Measurements from ENCODE around the gene GOLGA8J. TPM values are rescaled to one million over a fixed set of nuclear protein-coding genes. Genes with fewer than 3 reads are reported as not detected.
"Not testable (repeated sequence)": the region's sequence is repeated elsewhere in the genome, so short reads cannot be mapped to it uniquely, and the experiment has no call there.

GOLGA8J gene
- total and polyA plus RNA-seq, 2 donors = 0.05 TPM

- Histone ChIP-seq H3K36me3 (ENCODE audit: control insufficient read depth in 2 of 2, insufficient read depth in 2 of 2, low read length in 1 of 2) (no peaks in the 10 kb centered on the region), H3K27ac (ENCODE audit: low read depth in 1 of 2, low read length in 1 of 2) (no peak overlapping the region), H3K4me3 (ENCODE audit: low read length in 2 of 2) (no peak overlapping the region), H3K9me3 (ENCODE audit: control insufficient read depth in 2 of 2, insufficient read depth in 1 of 2, low read length in 1 of 2) (no peaks in the 10 kb centered on the region), H3K27me3 (ENCODE audit: control insufficient read depth in 2 of 2, insufficient read depth in 1 of 2, low read length in 1 of 2) (no peaks in the 10 kb centered on the region), H3K4me1 (ENCODE audit: control insufficient read depth in 2 of 2, insufficient read depth in 2 of 2, low read length in 2 of 2) (no peaks in the 10 kb centered on the region)
- WGBS = 98% methylated on average over 7 of the region's 7 CpGs
- no peak for DNase-seq (ENCODE audit: low read depth in 6 of 9, low spot score in 9 of 9)
Observed at GRCh38 chr15:30068326-30068725, 14.4 kb upstream of the GOLGA8J start.

- Histone ChIP-seq H3K4me3 (ENCODE audit: low read length in 2 of 2) (no peak overlapping the region), H3K27me3 (ENCODE audit: control insufficient read depth in 2 of 2, insufficient read depth in 1 of 2, low read length in 1 of 2) (no peaks in the 10 kb centered on the region), H3K36me3 (ENCODE audit: control insufficient read depth in 2 of 2, insufficient read depth in 2 of 2, low read length in 1 of 2) (no peaks in the 10 kb centered on the region), H3K9me3 (ENCODE audit: control insufficient read depth in 2 of 2, insufficient read depth in 1 of 2, low read length in 1 of 2) (no peaks in the 10 kb centered on the region), H3K4me1 (ENCODE audit: control insufficient read depth in 2 of 2, insufficient read depth in 2 of 2, low read length in 2 of 2) (no peaks in the 10 kb centered on the region), H3K27ac (ENCODE audit: low read depth in 1 of 2, low read length in 1 of 2) (no peak overlapping the region)
- 89% methylated on average over 7 of the region's 7 CpGs for WGBS
- no peak for DNase-seq (ENCODE audit: low read depth in 6 of 9, low spot score in 9 of 9)
Observed at GRCh38 chr15:30072630-30073029, 10.1 kb upstream of the GOLGA8J start.

GRCh38 chr15:30073915-30074314 is 8.8 kb upstream of the GOLGA8J start:
- no peaks in the 10 kb centered on the region for H3K4me1 ChIP-seq (ENCODE audit: control insufficient read depth in 2 of 2, insufficient read depth in 2 of 2, low read length in 2 of 2)
- no peak overlapping the region for H3K4me3 ChIP-seq (ENCODE audit: low read length in 2 of 2)
- no peaks in the 10 kb centered on the region for H3K27me3 ChIP-seq (ENCODE audit: control insufficient read depth in 2 of 2, insufficient read depth in 1 of 2, low read length in 1 of 2)
- 90% methylated on average over 4 of the region's 4 CpGs for WGBS
- DNase-seq (ENCODE audit: low read depth in 6 of 9, low spot score in 9 of 9) = no peak
- no peaks in the 10 kb centered on the region for H3K9me3 ChIP-seq (ENCODE audit: control insufficient read depth in 2 of 2, insufficient read depth in 1 of 2, low read length in 1 of 2)
- H3K27ac ChIP-seq (ENCODE audit: low read depth in 1 of 2, low read length in 1 of 2) = no peak overlapping the region
- no peaks in the 10 kb centered on the region for H3K36me3 ChIP-seq (ENCODE audit: control insufficient read depth in 2 of 2, insufficient read depth in 2 of 2, low read length in 1 of 2)

GRCh38 chr15:30080816-30081215 is 1.9 kb upstream of the GOLGA8J start:
- H3K4me3 ChIP-seq (ENCODE audit: low read length in 2 of 2); H3K27ac ChIP-seq (ENCODE audit: low read depth in 1 of 2, low read length in 1 of 2); H3K9me3 ChIP-seq (ENCODE audit: control insufficient read depth in 2 of 2, insufficient read depth in 1 of 2, low read length in 1 of 2); H3K4me1 ChIP-seq (ENCODE audit: control insufficient read depth in 2 of 2, insufficient read depth in 2 of 2, low read length in 2 of 2); H3K27me3 ChIP-seq (ENCODE audit: control insufficient read depth in 2 of 2, insufficient read depth in 1 of 2, low read length in 1 of 2); H3K36me3 ChIP-seq (ENCODE audit: control insufficient read depth in 2 of 2, insufficient read depth in 2 of 2, low read length in 1 of 2); DNase-seq (ENCODE audit: low read depth in 6 of 9, low spot score in 9 of 9): not testable (repeated sequence)
- 88% methylated on average over 5 of the region's 5 CpGs for WGBS

GRCh38 chr15:30097827-30098226 is 15.1 kb downstream of the GOLGA8J start:
- no CpG with 5 or more reads among the region's 8 CpGs for WGBS
- not testable (repeated sequence) for H3K4me1 ChIP-seq (ENCODE audit: control insufficient read depth in 2 of 2, insufficient read depth in 2 of 2, low read length in 2 of 2); DNase-seq (ENCODE audit: low read depth in 6 of 9, low spot score in 9 of 9); H3K27me3 ChIP-seq (ENCODE audit: control insufficient read depth in 2 of 2, insufficient read depth in 1 of 2, low read length in 1 of 2); H3K36me3 ChIP-seq (ENCODE audit: control insufficient read depth in 2 of 2, insufficient read depth in 2 of 2, low read length in 1 of 2); H3K27ac ChIP-seq (ENCODE audit: low read depth in 1 of 2, low read length in 1 of 2); H3K9me3 ChIP-seq (ENCODE audit: control insufficient read depth in 2 of 2, insufficient read depth in 1 of 2, low read length in 1 of 2); H3K4me3 ChIP-seq (ENCODE audit: low read length in 2 of 2)

GRCh38 chr15:30102890-30103289 is 20.1 kb downstream of the GOLGA8J start:
- not testable (repeated sequence) for H3K27ac ChIP-seq (ENCODE audit: low read depth in 1 of 2, low read length in 1 of 2); H3K4me1 ChIP-seq (ENCODE audit: control insufficient read depth in 2 of 2, insufficient read depth in 2 of 2, low read length in 2 of 2); DNase-seq (ENCODE audit: low read depth in 6 of 9, low spot score in 9 of 9); H3K36me3 ChIP-seq (ENCODE audit: control insufficient read depth in 2 of 2, insufficient read depth in 2 of 2, low read length in 1 of 2); H3K9me3 ChIP-seq (ENCODE audit: control insufficient read depth in 2 of 2, insufficient read depth in 1 of 2, low read length in 1 of 2); H3K4me3 ChIP-seq (ENCODE audit: low read length in 2 of 2); H3K27me3 ChIP-seq (ENCODE audit: control insufficient read depth in 2 of 2, insufficient read depth in 1 of 2, low read length in 1 of 2)
- WGBS = no CpG with 5 or more reads among the region's 12 CpGs

- not testable (repeated sequence) for H3K4me1 ChIP-seq (ENCODE audit: control insufficient read depth in 2 of 2, insufficient read depth in 2 of 2, low read length in 2 of 2); H3K36me3 ChIP-seq (ENCODE audit: control insufficient read depth in 2 of 2, insufficient read depth in 2 of 2, low read length in 1 of 2); DNase-seq (ENCODE audit: low read depth in 6 of 9, low spot score in 9 of 9); H3K27ac ChIP-seq (ENCODE audit: low read depth in 1 of 2, low read length in 1 of 2); H3K9me3 ChIP-seq (ENCODE audit: control insufficient read depth in 2 of 2, insufficient read depth in 1 of 2, low read length in 1 of 2); H3K27me3 ChIP-seq (ENCODE audit: control insufficient read depth in 2 of 2, insufficient read depth in 1 of 2, low read length in 1 of 2)
- peak overlapping the region in 1 of 2 donors; percentile 42 for H3K4me3 ChIP-seq (ENCODE audit: low read length in 2 of 2)
- WGBS = 2% methylated on average over 21 of the region's 42 CpGs
Observed at GRCh38 chr15:30103941-30104507, 21.3 kb downstream of the GOLGA8J start.

- H3K4me1 ChIP-seq (ENCODE audit: control insufficient read depth in 2 of 2, insufficient read depth in 2 of 2, low read length in 2 of 2); H3K36me3 ChIP-seq (ENCODE audit: control insufficient read depth in 2 of 2, insufficient read depth in 2 of 2, low read length in 1 of 2); DNase-seq (ENCODE audit: low read depth in 6 of 9, low spot score in 9 of 9); H3K9me3 ChIP-seq (ENCODE audit: control insufficient read depth in 2 of 2, insufficient read depth in 1 of 2, low read length in 1 of 2); H3K4me3 ChIP-seq (ENCODE audit: low read length in 2 of 2); H3K27me3 ChIP-seq (ENCODE audit: control insufficient read depth in 2 of 2, insufficient read depth in 1 of 2, low read length in 1 of 2); H3K27ac ChIP-seq (ENCODE audit: low read depth in 1 of 2, low read length in 1 of 2): not testable (repeated sequence)
- no CpG with 5 or more reads among the region's 4 CpGs for WGBS
Observed at GRCh38 chr15:30110591-30110990, 27.8 kb downstream of the GOLGA8J start.

- not testable (repeated sequence) for H3K4me1 ChIP-seq (ENCODE audit: control insufficient read depth in 2 of 2, insufficient read depth in 2 of 2, low read length in 2 of 2); H3K27ac ChIP-seq (ENCODE audit: low read depth in 1 of 2, low read length in 1 of 2); H3K27me3 ChIP-seq (ENCODE audit: control insufficient read depth in 2 of 2, insufficient read depth in 1 of 2, low read length in 1 of 2); H3K36me3 ChIP-seq (ENCODE audit: control insufficient read depth in 2 of 2, insufficient read depth in 2 of 2, low read length in 1 of 2); H3K9me3 ChIP-seq (ENCODE audit: control insufficient read depth in 2 of 2, insufficient read depth in 1 of 2, low read length in 1 of 2); H3K4me3 ChIP-seq (ENCODE audit: low read length in 2 of 2); DNase-seq (ENCODE audit: low read depth in 6 of 9, low spot score in 9 of 9)
- 12% methylated on average over 1 of the region's 2 CpGs for WGBS
Observed at GRCh38 chr15:30130066-30130465, 47.3 kb downstream of the GOLGA8J start.

GRCh38 chr15:30134751-30135150 is 52.0 kb downstream of the GOLGA8J start, which contains the start of gene GOLGA8T:
GOLGA8T (plus strand) TSS chr15:30135051; CDS start chr15:30135149, 98 bp downstream.
- H3K4me3 ChIP-seq (ENCODE audit: low read length in 2 of 2); H3K4me1 ChIP-seq (ENCODE audit: control insufficient read depth in 2 of 2, insufficient read depth in 2 of 2, low read length in 2 of 2); H3K27ac ChIP-seq (ENCODE audit: low read depth in 1 of 2, low read length in 1 of 2); DNase-seq (ENCODE audit: low read depth in 6 of 9, low spot score in 9 of 9); H3K27me3 ChIP-seq (ENCODE audit: control insufficient read depth in 2 of 2, insufficient read depth in 1 of 2, low read length in 1 of 2); H3K9me3 ChIP-seq (ENCODE audit: control insufficient read depth in 2 of 2, insufficient read depth in 1 of 2, low read length in 1 of 2); H3K36me3 ChIP-seq (ENCODE audit: control insufficient read depth in 2 of 2, insufficient read depth in 2 of 2, low read length in 1 of 2): not testable (repeated sequence)
- WGBS = no CpG with 5 or more reads among the region's 7 CpGs

Data from thymus (tissue), 11 donors.